A549 treated with RU486 at 1 μM for 4 hours (cell line): Measurements from ENCODE around the gene TAGLN3. TPM values are rescaled to one million over a fixed set of nuclear protein-coding genes. Genes with fewer than 3 reads are reported as not detected.

Experiments
- total RNA-seq: library from RNA; stranded (reverse); fragments of 200-300 nt; extraction: Qiagen RNA extraction; gene quantifications from 5 replicates; pipeline ENCODE4 v1.2.3, GENCODE V29; 2022; ENCODE audit warnings: low read depth

Gene TAGLN3
- total RNA-seq, result 0.46 TPM in 1 of 5 replicates, not detected in the others

DNA sequence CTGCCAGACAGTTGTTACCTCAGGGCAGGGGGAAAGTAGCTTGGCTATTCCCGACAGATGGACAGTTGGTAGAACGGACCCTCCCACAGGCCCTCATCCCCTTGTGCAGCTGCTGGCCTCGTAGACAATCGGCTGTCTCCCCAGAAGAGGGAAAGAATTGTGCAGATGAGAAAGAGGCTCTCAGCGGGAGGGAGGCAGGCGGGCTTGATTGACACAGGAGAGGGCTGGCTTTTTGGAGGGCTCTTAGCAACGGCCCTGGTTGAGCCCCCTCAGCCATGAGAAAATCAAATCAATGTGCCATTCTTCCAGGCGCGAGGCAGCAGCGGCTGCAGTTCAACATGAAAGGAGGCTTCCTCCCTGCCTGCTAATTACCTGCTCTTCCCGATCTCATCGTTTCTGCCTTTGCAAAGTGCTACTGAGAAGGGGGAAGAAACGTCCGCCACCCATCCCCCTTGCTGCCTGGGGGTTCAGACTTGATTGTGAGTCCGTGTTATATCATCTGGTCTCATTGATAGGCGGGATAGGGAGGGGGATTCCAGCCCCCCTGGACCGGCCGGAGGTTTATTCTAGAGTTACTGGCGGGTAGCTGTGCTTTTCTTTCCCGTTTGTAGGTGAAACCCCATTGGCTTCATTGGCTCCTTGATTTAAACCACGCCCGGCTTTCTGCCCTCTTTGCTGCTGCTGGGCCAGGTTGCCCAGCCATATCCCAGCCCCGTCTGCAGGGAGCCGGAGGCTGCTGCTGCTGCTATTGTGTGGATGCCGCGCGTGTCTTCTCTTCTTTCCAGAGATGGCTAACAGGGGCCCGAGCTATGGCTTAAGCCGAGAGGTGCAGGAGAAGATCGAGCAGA lies at the start of gene TAGLN3:
Gene TAGLN3 (plus strand): TSS at position 287 of the 848 bp plus-strand sequence. CDS start 501 bp downstream, at position 788.

DNA sequence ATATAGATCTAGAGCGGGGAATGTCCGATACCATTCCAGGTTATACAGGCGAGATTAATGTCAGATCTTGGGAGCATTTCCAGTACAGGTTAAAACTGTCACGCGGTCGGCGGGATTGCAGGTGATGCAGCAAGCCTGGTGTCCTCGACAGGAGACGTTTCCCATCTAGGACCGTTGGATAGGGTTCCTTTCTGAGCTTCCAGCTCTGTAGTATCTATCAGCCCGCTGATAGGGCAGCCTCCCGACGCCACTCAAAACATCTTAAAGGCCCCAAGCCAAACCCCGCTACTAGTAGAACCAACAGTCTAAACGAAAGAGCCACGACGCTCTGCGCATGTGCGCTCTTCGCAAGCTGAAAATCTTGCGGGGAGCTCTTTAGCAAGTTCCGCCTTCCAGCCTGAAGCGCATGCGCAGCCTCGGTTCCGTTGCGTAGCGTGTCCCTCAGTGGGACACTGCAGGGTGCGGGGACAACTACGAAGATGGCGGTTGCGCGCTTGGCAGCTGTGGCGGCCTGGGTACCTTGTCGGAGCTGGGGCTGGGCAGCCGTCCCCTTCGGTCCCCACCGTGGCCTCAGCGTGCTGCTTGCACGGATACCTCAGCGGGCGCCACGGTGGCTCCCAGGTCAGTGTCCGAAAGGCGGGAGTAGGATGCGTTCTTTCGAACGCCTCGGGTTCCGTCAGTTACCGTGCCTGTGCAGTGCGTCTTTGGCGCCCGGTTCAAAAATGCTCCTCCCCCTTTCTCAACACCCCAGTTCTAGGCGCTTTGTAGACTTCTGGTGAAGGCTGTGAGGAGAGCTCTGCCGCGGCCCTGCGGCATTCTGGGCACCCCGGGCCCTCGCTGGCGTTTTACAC lies 19.9 kb upstream of the TAGLN3 start, which contains the start of gene ABHD10:
Gene ABHD10 (plus strand): TSS at position 444 of the 851 bp plus-strand sequence. CDS start 36 bp downstream, at position 480.

DNA sequence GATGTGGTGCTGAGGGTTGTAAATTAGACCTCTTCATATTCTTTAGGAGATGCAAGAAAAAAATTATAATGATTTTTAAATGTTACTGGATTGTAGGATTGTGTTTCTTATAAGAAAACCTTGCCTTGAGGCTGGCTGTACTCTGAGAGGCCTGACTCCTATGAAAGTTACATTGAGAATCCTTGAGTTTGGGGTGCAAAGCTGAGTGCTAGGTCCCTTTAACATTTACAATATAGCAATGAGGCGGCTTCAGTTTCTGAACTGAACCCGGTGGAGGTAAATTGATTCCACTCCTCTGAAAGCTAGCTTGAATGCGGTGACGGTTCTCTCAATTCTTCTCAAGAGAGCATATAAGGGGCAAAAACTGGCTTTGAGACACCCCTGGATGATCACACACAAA lies 35.7 kb downstream of the TAGLN3 start, which contains the start of gene TMPRSS7:
Gene TMPRSS7 (plus strand): TSS at position 301 of the 400 bp plus-strand sequence. CDS start 110 bp downstream, outside the sequence.

Other genes starting within 250 kb of the TAGLN3 start
- gene PHLDB2, start 139.7 kb upstream of the TAGLN3 start, total RNA-seq, result 13.4 to 25.9 TPM (median 25.2 TPM) in 5 replicates
- gene ABHD10, start 19.9 kb upstream of the TAGLN3 start, total RNA-seq, result 19.8 to 24.8 TPM (median 22.3 TPM) in 5 replicates
- gene TMPRSS7, start 35.8 kb downstream of the TAGLN3 start, total RNA-seq, result 0.07 to 0.18 TPM (median 0.13 TPM) in 4 of 5 replicates, not detected in the other
- gene C3orf52, start 87.5 kb downstream of the TAGLN3 start, total RNA-seq, result 10.3 to 16.3 TPM (median 14.1 TPM) in 5 replicates
- gene GCSAM, start 134.3 kb downstream of the TAGLN3 start, total RNA-seq, result not detected in 5 replicates